NCI-H2227 treated with DMSO at 0.1 percent for 48 hours (cell line): Measurements from ENCODE around the gene HLA-DMA.
"Not testable (repeated sequence)": the region's sequence is repeated elsewhere in the genome, so short reads cannot be mapped to it uniquely, and the experiment has no call there.

Experiments used
- DNase-seq: peaks from one replicate; lab custom pipeline; 2025; lab: John Stamatoyannopoulos, UW

HLA-DMA gene

GRCh38 chr6:32954986-32955802 is 2.3 kb upstream of the HLA-DMA start:
- no peak for DNase-seq

- no peak for DNase-seq
Measured at GRCh38 chr6:32954267-32954666, 1.4 kb upstream of the HLA-DMA start.

- DNase-seq = no peak
Measured at GRCh38 chr6:32953775-32954174, 878 bp upstream of the HLA-DMA start.

GRCh38 chr6:32950449-32950848 is 2.4 kb downstream of the HLA-DMA start:
- DNase-seq = no peak

- DNase-seq = no peak
Measured at GRCh38 chr6:32950010-32950409, 2.9 kb downstream of the HLA-DMA start.

GRCh38 chr6:32949113-32949512 is 3.8 kb downstream of the HLA-DMA start:
- no peak for DNase-seq

GRCh38 chr6:32947552-32948465 is 5.1 kb downstream of the HLA-DMA start:
- DNase-seq = peak; percentile 24

GRCh38 chr6:32946893-32947292 is 6.0 kb downstream of the HLA-DMA start:
- no peak for DNase-seq

- no peak for DNase-seq
Measured at GRCh38 chr6:32945953-32946352, 6.9 kb downstream of the HLA-DMA start.

- DNase-seq = no peak
Measured at GRCh38 chr6:32945108-32945760, 7.7 kb downstream of the HLA-DMA start.

- DNase-seq = no peak
Measured at GRCh38 chr6:32943864-32944649, 8.8 kb downstream of the HLA-DMA start.

GRCh38 chr6:32942555-32943123 is 10.3 kb downstream of the HLA-DMA start:
- not testable (repeated sequence) for DNase-seq

- DNase-seq = no peak
Measured at GRCh38 chr6:32941214-32941768, 11.6 kb downstream of the HLA-DMA start.

GRCh38 chr6:32940656-32941213 is 12.2 kb downstream of the HLA-DMA start, which contains the start of gene HLA-DMB:
HLA-DMB (minus strand) TSS chr6:32941028; CDS start chr6:32940807, 221 bp downstream.
- peak; percentile 86 for DNase-seq

- no peak for DNase-seq
Measured at GRCh38 chr6:32938494-32938893, 14.4 kb downstream of the HLA-DMA start.

- DNase-seq = no peak
Measured at GRCh38 chr6:32937230-32937633, 15.7 kb downstream of the HLA-DMA start.

- no peak for DNase-seq
Measured at GRCh38 chr6:32936239-32937152, 16.4 kb downstream of the HLA-DMA start.

- DNase-seq = no peak
Measured at GRCh38 chr6:32935551-32936238, 17.2 kb downstream of the HLA-DMA start.

GRCh38 chr6:32933661-32934085 is 19.2 kb downstream of the HLA-DMA start:
- DNase-seq = peak; percentile 59
